ENCODE results near the gene SPATA13. TPM values are rescaled to one million over a fixed set of nuclear protein-coding genes. Genes with fewer than 3 reads are reported as not detected.

SPATA13 gene
- polyA plus RNA-seq, 1 experiment: 3.6 TPM

DNA sequence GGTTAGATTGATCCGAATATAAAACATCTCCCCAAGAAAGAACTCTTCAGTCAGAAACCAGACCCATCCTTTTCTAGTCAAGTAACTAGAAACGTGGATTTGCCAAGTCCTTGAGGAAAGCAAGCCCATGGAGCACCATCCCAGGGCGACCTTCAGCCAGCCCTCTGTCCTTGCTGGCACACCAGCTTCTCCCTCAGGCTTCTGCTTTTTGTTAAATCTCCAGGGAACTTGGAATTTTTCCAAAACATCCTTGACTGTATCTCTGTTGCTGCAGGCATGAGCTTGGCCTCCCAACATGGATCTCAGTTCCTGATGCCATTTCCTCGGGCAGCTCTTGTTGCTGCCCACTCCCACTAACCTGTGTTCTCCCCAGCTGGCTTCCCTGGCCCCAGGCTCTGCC lies 121.7 kb downstream of the SPATA13 start:
- POLR2A ChIA-PET: no interaction called here
- Histone ChIP-seq H3K4me3 (ENCODE audit: low read depth, low read length) (no peak overlapping the region), H3K36me3 (ENCODE audit: control insufficient read depth, insufficient read depth, low read length) (peaks cover 1% of the 10 kb centered on the region), H3K27me3 (ENCODE audit: control insufficient read depth, insufficient read depth, low read length) (no peaks in the 10 kb centered on the region)
- CTCF ChIA-PET: no interaction called here
- DNase-seq (ENCODE audit: low read depth): no peak
- TF ChIP-seq, protein P1, sequence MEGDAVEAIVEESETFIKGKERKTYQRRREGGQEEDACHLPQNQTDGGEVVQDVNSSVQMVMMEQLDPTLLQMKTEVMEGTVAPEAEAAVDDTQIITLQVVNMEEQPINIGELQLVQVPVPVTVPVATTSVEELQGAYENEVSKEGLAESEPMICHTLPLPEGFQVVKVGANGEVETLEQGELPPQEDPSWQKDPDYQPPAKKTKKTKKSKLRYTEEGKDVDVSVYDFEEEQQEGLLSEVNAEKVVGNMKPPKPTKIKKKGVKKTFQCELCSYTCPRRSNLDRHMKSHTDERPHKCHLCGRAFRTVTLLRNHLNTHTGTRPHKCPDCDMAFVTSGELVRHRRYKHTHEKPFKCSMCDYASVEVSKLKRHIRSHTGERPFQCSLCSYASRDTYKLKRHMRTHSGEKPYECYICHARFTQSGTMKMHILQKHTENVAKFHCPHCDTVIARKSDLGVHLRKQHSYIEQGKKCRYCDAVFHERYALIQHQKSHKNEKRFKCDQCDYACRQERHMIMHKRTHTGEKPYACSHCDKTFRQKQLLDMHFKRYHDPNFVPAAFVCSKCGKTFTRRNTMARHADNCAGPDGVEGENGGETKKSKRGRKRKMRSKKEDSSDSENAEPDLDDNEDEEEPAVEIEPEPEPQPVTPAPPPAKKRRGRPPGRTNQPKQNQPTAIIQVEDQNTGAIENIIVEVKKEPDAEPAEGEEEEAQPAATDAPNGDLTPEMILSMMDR (IDR thresholded peaks at IDR 0.05; ENCODE audit: insufficient read depth, low read depth, low read length): no peak

DNA sequence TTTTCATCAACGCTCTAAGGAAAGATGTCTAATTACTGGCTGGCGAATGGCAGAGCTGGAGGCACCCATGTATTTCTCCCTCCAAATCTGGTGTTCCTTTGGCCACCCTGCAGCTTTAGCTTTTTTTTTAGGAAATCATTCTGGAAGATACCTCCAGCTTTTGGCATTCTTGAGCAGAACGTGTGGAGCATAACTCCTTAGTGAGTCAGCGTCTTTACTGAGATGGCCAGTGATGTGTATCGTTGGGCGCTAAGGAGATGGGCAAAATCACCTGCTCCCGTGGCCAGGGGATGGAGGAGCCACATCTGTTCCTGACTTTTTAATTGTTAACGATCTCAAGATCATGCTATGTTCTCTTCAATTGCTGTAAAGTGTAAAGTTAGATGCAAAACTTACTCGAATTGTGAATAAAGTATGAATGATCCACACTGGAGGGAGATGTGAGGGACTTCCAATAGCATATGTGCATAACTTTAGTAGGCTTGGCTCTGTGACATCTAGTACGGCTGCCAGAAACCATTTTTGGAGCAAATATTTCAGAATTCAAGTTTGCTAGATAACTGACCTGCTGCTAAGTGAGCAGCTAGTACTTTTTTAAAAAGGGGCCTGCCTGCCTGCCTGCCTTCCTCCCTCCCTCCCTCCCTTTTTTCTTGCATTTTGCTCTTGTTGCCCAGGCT lies 124.5 kb downstream of the SPATA13 start:
- H3K36me3 ChIP-seq (ENCODE audit: control insufficient read depth, insufficient read depth, low read length): peaks cover 2% of the 10 kb centered on the region
- ChIA-PET POLR2A (no interaction called here), CTCF (interaction anchor here (0.7 to 1.3 kb wide), 3 partner anchors 10 to 588 kb away, joined by 3 to 5 read pairs (median 4); no protein-coding TSS in a partner anchor)
- no peak overlapping the region for H3K4me3 ChIP-seq (ENCODE audit: low read depth, low read length)
- TF ChIP-seq, protein P1 (IDR thresholded peaks at IDR 0.05; ENCODE audit: insufficient read depth, low read depth, low read length): no peak
- no peaks in the 10 kb centered on the region for H3K27me3 ChIP-seq (ENCODE audit: control insufficient read depth, insufficient read depth, low read length)
- DNase-seq (ENCODE audit: low read depth): no peak

DNA sequence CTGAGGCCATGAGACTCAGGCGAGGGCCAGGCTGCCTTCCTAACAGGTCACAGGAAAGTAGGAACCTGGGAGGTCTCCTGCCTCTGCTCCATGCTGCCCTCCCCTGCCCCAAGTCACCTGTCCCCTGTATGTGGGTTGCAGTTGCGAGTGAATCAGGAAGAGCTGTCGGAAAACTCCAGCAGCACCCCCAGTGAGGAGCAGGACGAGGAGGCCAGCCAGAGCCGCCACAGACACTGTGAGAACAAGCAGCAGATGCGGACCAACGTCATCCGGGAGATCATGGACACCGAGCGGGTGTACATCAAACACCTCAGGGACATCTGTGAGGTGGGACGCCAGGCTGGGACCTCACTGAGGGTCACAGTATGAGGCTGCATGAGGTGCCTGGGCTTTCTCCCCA lies 126.1 kb downstream of the SPATA13 start:
- DNase-seq (ENCODE audit: low read depth): no peak
- no peak overlapping the region for H3K4me3 ChIP-seq (ENCODE audit: low read depth, low read length)
- H3K27me3 ChIP-seq (ENCODE audit: control insufficient read depth, insufficient read depth, low read length): no peaks in the 10 kb centered on the region
- CTCF ChIA-PET: interaction anchor here (0.9 kb wide), 1 partner anchor 28 kb away, joined by 3 read pairs; no protein-coding TSS in a partner anchor
- peaks cover 6% of the 10 kb centered on the region for H3K36me3 ChIP-seq (ENCODE audit: control insufficient read depth, insufficient read depth, low read length)
- TF ChIP-seq, protein P1 (IDR thresholded peaks at IDR 0.05; ENCODE audit: insufficient read depth, low read depth, low read length): no peak
- POLR2A ChIA-PET: no interaction called here

DNA sequence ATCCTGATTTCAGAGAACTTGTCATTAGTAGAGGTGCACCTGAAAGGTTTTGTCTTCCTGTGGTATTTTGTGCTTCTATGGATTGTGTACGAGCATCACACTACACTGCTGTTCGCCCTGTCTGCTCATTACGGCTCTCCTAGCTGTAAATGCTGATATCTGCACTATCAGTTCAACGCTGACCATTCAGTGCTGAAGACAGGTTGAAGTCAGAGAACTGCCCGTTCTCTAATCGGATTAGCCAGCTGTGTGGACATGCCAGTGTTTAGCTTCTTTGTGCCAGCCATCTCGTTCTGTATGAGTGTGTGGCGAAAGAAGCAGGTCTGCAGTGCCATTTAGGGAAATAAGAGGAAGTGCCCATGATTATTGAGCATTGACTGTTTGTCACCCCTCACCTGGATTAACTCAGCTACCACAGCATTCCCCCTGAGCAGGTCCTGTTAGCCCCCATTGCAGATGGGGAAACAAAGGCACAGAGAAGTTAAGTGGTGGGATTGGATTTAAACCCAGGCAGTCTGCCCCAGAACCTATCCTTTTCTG lies 127.3 kb downstream of the SPATA13 start:
- CTCF ChIA-PET: interaction anchor here (0.7 kb wide), 2 partner anchors 11 to 376 kb away, joined by 3 read pairs; no protein-coding TSS in a partner anchor
- TF ChIP-seq, protein P1 (IDR thresholded peaks at IDR 0.05; ENCODE audit: insufficient read depth, low read depth, low read length): no peak

DNA sequence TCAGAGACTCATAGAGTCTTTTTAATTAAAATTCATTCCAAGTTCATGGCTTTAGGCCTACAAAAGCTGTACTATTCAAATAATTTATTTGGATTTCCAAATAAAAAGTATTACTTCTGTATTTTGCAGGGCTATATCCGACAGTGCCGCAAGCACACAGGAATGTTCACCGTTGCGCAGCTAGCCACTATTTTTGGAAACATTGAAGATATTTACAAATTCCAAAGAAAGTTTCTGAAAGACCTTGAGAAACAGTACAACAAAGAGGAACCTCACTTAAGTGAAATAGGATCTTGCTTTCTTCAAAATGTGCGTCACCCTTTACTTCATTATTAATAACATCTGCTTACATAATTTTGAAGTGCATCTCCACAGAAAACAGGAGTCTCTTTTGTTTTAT lies 128.3 kb downstream of the SPATA13 start:
- ChIA-PET CTCF (interaction anchor here (1.3 kb wide), 1 partner anchor 134 kb away, joined by 3 read pairs; no protein-coding TSS in a partner anchor), POLR2A (no interaction called here)
- TF ChIP-seq, protein P1 (IDR thresholded peaks at IDR 0.05; ENCODE audit: insufficient read depth, low read depth, low read length): no peak
- Histone ChIP-seq H3K27me3 (ENCODE audit: control insufficient read depth, insufficient read depth, low read length) (no peaks in the 10 kb centered on the region), H3K36me3 (ENCODE audit: control insufficient read depth, insufficient read depth, low read length) (peaks cover 6% of the 10 kb centered on the region), H3K4me3 (ENCODE audit: low read depth, low read length) (no peak overlapping the region)
- DNase-seq (ENCODE audit: low read depth): peak; percentile 39

More for the DNA sequence above, 127.3 kb downstream of the SPATA13 start:
- Histone ChIP-seq H3K36me3 (ENCODE audit: control insufficient read depth, insufficient read depth, low read length) (peaks cover 6% of the 10 kb centered on the region), H3K27me3 (ENCODE audit: control insufficient read depth, insufficient read depth, low read length) (no peaks in the 10 kb centered on the region), H3K4me3 (ENCODE audit: low read depth, low read length) (no peak overlapping the region)
- POLR2A ChIA-PET: no interaction called here
- no peak for DNase-seq (ENCODE audit: low read depth)
